DND-41 (cell line): Measurements from ENCODE around the gene TECR.
A peak's percentile ranks its signal among the peaks of the same experiment; 100 is the strongest.

Experiments used
- ATAC-seq: fragments of 200-7000 bp; cut with Tn5 transposase; 3 replicates; pipeline ENCODE4 v1.9.1; 2021; ENCODE audit warnings: low read depth; ENCODE audit not compliant: insufficient read depth
- DNase-seq: peaks from one replicate; pipeline ENCODE4 v3.0.0-alpha.2; 2020
- H2AFZ ChIP-seq: 2 replicates; pipeline ENCODE4 v1.6.0; 2012; ENCODE audit warnings: low read depth, low read length
- H3K27ac ChIP-seq: 2 replicates; pipeline ENCODE4 v1.5.1; 2012; ENCODE audit warnings: low read length, inconsistent platforms
- H3K27me3 ChIP-seq: fragments of 200-600 bp; sonication (generic); 2 replicates; pipeline ENCODE4 v1.6.0; 2012; ENCODE audit warnings: low read length, mild to moderate bottlenecking, inconsistent platforms; ENCODE audit not compliant: insufficient read depth, poor library complexity
- H3K36me3 ChIP-seq: 2 replicates; pipeline ENCODE4 v1.5.1; 2012; ENCODE audit warnings: low read length, inconsistent platforms; ENCODE audit not compliant: insufficient read depth
- H3K4me1 ChIP-seq: 2 replicates; pipeline ENCODE4 v1.5.1; 2012; ENCODE audit warnings: mild to moderate bottlenecking, low read length; ENCODE audit not compliant: insufficient read depth
- H3K4me2 ChIP-seq: 2 replicates; pipeline ENCODE4 v1.6.0; 2012; ENCODE audit warnings: mild to moderate bottlenecking, moderate library complexity, low read length, inconsistent platforms; ENCODE audit not compliant: insufficient read depth
- H3K4me3 ChIP-seq, 2 experiments: fragments of 200-600 bp in 1 of 2; shearing (Covaris generic) in 1 of 2; 2 replicates each; pipeline ENCODE4 v1.5.1; 2012 to 2016; ENCODE audit warnings: inconsistent platforms in 2 of 2, low read length in 2 of 2, mild to moderate bottlenecking in 2 of 2, low read depth in 1 of 2, moderate library complexity in 1 of 2
- H3K79me2 ChIP-seq: 2 replicates; pipeline ENCODE4 v1.6.0; 2012; ENCODE audit warnings: low read length, inconsistent platforms; ENCODE audit not compliant: insufficient read depth
- H3K9ac ChIP-seq: 2 replicates; pipeline ENCODE4 v1.6.0; 2012; ENCODE audit warnings: low read depth, mild to moderate bottlenecking, inconsistent platforms, low read length, moderate library complexity
- H3K9me3 ChIP-seq: 2 replicates; pipeline ENCODE4 v1.5.1; 2012; ENCODE audit warnings: low read length, moderate library complexity, mild to moderate bottlenecking, inconsistent platforms; ENCODE audit not compliant: insufficient read depth, severe bottlenecking
- H4K20me1 ChIP-seq: 2 replicates; pipeline ENCODE4 v1.6.0; 2012; ENCODE audit warnings: low read length; ENCODE audit not compliant: insufficient read depth
- EZH2 ChIP-seq: IDR thresholded peaks from 3 replicates; pipeline ENCODE4 v1.6.1; 2012; ENCODE audit warnings: borderline replicate concordance, low read depth, mild to moderate bottlenecking, moderate library complexity, low read length, inconsistent platforms; ENCODE audit not compliant: severe bottlenecking
- TF ChIP-seq, protein P1 (sequence below): IDR thresholded peaks from 2 replicates; pipeline ENCODE4 v1.5.1; 2012; ENCODE audit warnings: borderline replicate concordance, low read length, moderate library complexity, mild to moderate bottlenecking; ENCODE audit not compliant: poor library complexity, severe bottlenecking; ENCODE audit errors: extremely low read depth

The TECR gene

DNA sequence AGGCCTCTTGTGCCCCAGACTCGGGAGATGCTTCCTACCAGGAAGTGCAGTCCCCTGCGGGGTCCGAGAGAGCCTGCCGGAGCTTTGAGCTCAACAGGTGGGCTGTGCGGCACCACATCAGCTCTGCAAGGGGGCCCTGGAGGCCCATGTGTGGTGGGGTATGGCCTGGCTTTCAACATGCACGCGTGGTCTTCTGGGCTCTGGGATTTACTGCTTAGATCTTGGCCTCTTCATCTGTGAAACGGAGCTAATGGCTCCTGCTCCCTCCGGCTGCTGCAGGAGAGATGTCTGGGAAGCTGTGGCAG lies 24.5 kb downstream of the TECR start:
- H3K79me2 ChIP-seq: peaks cover 86% of the 10 kb centered on the region
- no peak overlapping the region for H3K4me3 ChIP-seq
- no peaks in the 10 kb centered on the region for H3K27me3 ChIP-seq
- no peak overlapping the region for H3K4me2 ChIP-seq
- DNase-seq (no peak), ATAC-seq (no peak)
- H3K9me3 ChIP-seq: no peaks in the 10 kb centered on the region
- peaks cover 12% of the 10 kb centered on the region for H3K36me3 ChIP-seq
- no peak overlapping the region for H2AFZ ChIP-seq
- TF ChIP-seq, protein P1, sequence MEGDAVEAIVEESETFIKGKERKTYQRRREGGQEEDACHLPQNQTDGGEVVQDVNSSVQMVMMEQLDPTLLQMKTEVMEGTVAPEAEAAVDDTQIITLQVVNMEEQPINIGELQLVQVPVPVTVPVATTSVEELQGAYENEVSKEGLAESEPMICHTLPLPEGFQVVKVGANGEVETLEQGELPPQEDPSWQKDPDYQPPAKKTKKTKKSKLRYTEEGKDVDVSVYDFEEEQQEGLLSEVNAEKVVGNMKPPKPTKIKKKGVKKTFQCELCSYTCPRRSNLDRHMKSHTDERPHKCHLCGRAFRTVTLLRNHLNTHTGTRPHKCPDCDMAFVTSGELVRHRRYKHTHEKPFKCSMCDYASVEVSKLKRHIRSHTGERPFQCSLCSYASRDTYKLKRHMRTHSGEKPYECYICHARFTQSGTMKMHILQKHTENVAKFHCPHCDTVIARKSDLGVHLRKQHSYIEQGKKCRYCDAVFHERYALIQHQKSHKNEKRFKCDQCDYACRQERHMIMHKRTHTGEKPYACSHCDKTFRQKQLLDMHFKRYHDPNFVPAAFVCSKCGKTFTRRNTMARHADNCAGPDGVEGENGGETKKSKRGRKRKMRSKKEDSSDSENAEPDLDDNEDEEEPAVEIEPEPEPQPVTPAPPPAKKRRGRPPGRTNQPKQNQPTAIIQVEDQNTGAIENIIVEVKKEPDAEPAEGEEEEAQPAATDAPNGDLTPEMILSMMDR: no peak
- no peak for TF ChIP-seq EZH2
- peaks cover 67% of the 10 kb centered on the region for H4K20me1 ChIP-seq
- H3K27ac ChIP-seq: no peak overlapping the region
- no peaks in the 10 kb centered on the region for H3K4me1 ChIP-seq
- H3K9ac ChIP-seq: no peak overlapping the region

DNA sequence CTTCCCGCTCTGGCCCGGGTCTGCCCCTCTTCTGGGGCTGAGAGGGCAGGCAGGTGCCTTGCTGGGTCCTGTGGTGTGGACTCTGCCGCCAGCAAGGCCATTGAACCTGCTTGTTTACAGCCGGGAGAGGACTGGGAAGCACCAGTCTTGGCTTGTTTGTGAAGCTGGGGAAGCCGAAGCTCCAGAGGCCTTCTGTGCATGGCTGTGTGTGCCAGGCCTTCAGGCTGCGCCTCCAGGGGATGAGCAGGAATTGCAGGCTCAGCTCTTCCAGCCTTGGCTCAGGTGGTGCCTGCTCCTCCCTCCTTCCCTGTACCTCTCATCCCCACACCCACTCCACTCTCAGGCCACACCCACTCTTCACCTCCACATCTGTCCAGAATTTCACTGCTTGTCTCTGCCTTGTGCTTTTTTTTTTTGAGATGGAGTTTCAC lies 25.0 kb downstream of the TECR start:
- H3K9ac ChIP-seq: no peak overlapping the region
- H2AFZ ChIP-seq: no peak overlapping the region
- no peak overlapping the region for H3K4me3 ChIP-seq
- TF ChIP-seq, protein P1: no peak
- TF ChIP-seq EZH2: no peak
- H3K9me3 ChIP-seq: no peaks in the 10 kb centered on the region
- ATAC-seq (no peak), DNase-seq (no peak)
- H3K27ac ChIP-seq: no peak overlapping the region
- no peaks in the 10 kb centered on the region for H3K4me1 ChIP-seq
- H4K20me1 ChIP-seq: peaks cover 69% of the 10 kb centered on the region
- peaks cover 10% of the 10 kb centered on the region for H3K36me3 ChIP-seq
- no peaks in the 10 kb centered on the region for H3K27me3 ChIP-seq
- H3K79me2 ChIP-seq: peaks cover 88% of the 10 kb centered on the region
- no peak overlapping the region for H3K4me2 ChIP-seq

DNA sequence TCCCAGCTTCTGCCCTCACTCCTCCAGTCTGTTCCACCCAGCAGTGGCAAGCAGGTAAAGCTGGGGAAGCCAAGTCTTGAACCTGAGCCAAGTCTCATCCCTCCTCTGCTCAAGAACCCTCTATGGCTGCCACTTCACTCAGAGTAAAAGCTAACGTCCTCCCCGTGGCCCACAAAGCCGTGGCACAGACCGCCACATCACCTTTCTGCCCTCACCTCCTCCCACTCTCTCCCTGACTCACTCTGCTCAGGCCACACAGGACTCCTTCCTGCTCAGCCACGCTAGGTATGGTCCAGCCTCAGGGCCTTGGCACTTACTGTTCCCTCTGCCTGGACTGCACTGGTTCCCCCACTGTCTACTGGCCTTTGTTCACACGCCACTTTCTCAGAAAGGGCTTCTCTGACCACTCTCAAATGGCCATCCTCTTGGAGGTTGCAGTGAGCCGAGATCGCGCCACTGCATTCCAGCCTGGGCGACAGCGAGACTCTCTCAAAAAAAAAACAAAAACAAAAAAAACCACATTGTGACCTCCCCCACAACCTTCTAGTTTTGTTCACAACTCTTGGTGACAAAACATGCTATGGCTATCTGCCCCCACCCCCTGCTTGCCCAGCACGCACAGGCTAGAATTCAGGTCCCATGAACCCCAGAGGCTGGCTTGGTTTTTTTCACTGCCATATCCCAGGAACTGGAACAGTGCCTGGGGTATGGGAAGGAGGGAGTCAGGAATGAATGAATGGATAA lies 26.7 kb downstream of the TECR start:
- DNase-seq (no peak), ATAC-seq (no peak)
- TF ChIP-seq, protein P1: no peak
- TF ChIP-seq EZH2: no peak
- Histone ChIP-seq H3K79me2 (peaks cover 90% of the 10 kb centered on the region), H2AFZ (no peak overlapping the region), H3K36me3 (peaks cover 3% of the 10 kb centered on the region; the same call in 1 of the 2 replicates), H3K27ac (no peak overlapping the region), H3K9ac (no peak overlapping the region), H3K9me3 (no peaks in the 10 kb centered on the region), H4K20me1 (peaks cover 73% of the 10 kb centered on the region), H3K4me2 (no peak overlapping the region), H3K4me3 (no peak overlapping the region), H3K27me3 (no peaks in the 10 kb centered on the region), H3K4me1 (no peaks in the 10 kb centered on the region)

DNA sequence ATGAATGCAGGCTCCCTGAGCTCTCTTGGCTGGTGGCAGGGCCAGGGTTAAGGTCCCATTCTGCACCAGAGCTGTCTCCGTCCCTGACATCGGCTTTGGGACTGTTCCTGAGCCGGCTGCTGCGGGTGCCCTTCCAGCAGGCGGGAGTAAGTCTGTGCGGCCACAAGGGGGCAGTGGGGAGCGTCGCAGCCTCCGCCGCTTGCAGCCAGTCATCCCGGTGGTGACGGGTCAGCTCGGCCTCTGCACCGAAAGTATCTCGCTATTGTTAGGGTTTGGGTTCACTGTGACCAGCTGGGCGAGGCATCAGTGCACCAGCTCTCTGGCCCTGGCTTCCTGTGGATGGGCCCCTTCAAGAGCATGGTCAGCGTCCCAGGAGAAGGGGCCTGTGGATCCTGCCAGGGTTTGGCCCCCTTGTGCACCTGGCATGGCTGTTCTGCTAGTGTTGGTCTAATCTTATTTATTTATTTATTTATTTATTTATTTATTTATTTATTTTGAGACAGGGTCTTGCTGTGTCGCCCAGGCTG lies 27.3 kb downstream of the TECR start:
- peaks cover 92% of the 10 kb centered on the region for H3K79me2 ChIP-seq
- DNase-seq: peak; percentile 48

More for the DNA sequence above, 27.3 kb downstream of the TECR start:
- peaks cover 3% of the 10 kb centered on the region; the same call in 1 of the 2 replicates for H3K36me3 ChIP-seq
- H2AFZ ChIP-seq: no peak overlapping the region
- no peak overlapping the region for H3K4me3 ChIP-seq
- no peak overlapping the region for H3K4me2 ChIP-seq
- H3K27ac ChIP-seq: no peak overlapping the region
- H3K27me3 ChIP-seq: no peaks in the 10 kb centered on the region
- H4K20me1 ChIP-seq: peaks cover 74% of the 10 kb centered on the region
- H3K9ac ChIP-seq: no peak overlapping the region
- H3K4me1 ChIP-seq: no peaks in the 10 kb centered on the region
- H3K9me3 ChIP-seq: no peaks in the 10 kb centered on the region
- ATAC-seq: peak; percentile 70
- TF ChIP-seq, protein P1: peak; percentile 80
- no peak for TF ChIP-seq EZH2
